T-helper 2 cell (primary cell): ENCODE data around the gene DCAF8L1.
"Not testable (repeated sequence)": the region's sequence is repeated elsewhere in the genome, so short reads cannot be mapped to it uniquely, and the experiment has no call there.

Source experiments
- DNase-seq, 5 experiments: peaks; one replicate each; pipeline versions ENCODE4 v3.0.0 to v3.0.0-alpha.2; 2012 to 2022
- total RNA-seq, 2 donors: gene quantifications; one replicate each; lab custom pipeline; 2026; lab: John Stamatoyannopoulos, UW

Gene DCAF8L1
- total RNA-seq: 0 reads per million in 2 donors

GRCh38 chrX:27981349-27981748 is at the start of gene DCAF8L1:
Gene DCAF8L1 (minus strand): TSS chrX:27981449. CDS start chrX:27981334, 115 bp downstream.
- DNase-seq: no peak

- no peak for DNase-seq
Observed at GRCh38 chrX:28022371-28022770, 41.1 kb upstream of the DCAF8L1 start.

- no peak for DNase-seq
Observed at GRCh38 chrX:28016823-28017222, 35.6 kb upstream of the DCAF8L1 start.

- DNase-seq: no peak
Observed at GRCh38 chrX:28015993-28016392, 34.7 kb upstream of the DCAF8L1 start.

GRCh38 chrX:28010875-28011274 is 29.6 kb upstream of the DCAF8L1 start:
- DNase-seq: no peak

GRCh38 chrX:27998666-27999065 is 17.4 kb upstream of the DCAF8L1 start:
- DNase-seq: no peak

GRCh38 chrX:27997622-27998021 is 16.4 kb upstream of the DCAF8L1 start:
- DNase-seq: no peak

- no peak for DNase-seq
Observed at GRCh38 chrX:27996132-27996531, 14.9 kb upstream of the DCAF8L1 start.

- DNase-seq: no peak
Observed at GRCh38 chrX:27995611-27996010, 14.4 kb upstream of the DCAF8L1 start.

- DNase-seq: no peak
Observed at GRCh38 chrX:27987862-27988646, 6.8 kb upstream of the DCAF8L1 start.

GRCh38 chrX:27976934-27977333 is 4.3 kb downstream of the DCAF8L1 start:
- DNase-seq: not testable (repeated sequence)

- DNase-seq: no peak
Observed at GRCh38 chrX:27976284-27976683, 5.0 kb downstream of the DCAF8L1 start.

- no peak for DNase-seq
Observed at GRCh38 chrX:27968878-27969277, 12.4 kb downstream of the DCAF8L1 start.

GRCh38 chrX:27968352-27968751 is 12.9 kb downstream of the DCAF8L1 start:
- DNase-seq: no peak

- DNase-seq: no peak
Observed at GRCh38 chrX:27966955-27967354, 14.3 kb downstream of the DCAF8L1 start.

GRCh38 chrX:27966492-27966891 is 14.8 kb downstream of the DCAF8L1 start:
- DNase-seq: no peak

- DNase-seq: not testable (repeated sequence)
Observed at GRCh38 chrX:27965348-27965747, 15.9 kb downstream of the DCAF8L1 start.

- no peak for DNase-seq
Observed at GRCh38 chrX:27964432-27964831, 16.8 kb downstream of the DCAF8L1 start.

GRCh38 chrX:27960410-27960809 is 20.8 kb downstream of the DCAF8L1 start:
- DNase-seq: not testable (repeated sequence)

GRCh38 chrX:27953171-27953570 is 28.1 kb downstream of the DCAF8L1 start:
- no peak for DNase-seq

- no peak for DNase-seq
Observed at GRCh38 chrX:27933361-27933760, 47.9 kb downstream of the DCAF8L1 start.
